GM19351 (cell line): Measurements from ENCODE around the gene CSTA.

Experiments used
- ATAC-seq: cut with Tn5 transposase; IDR thresholded peaks from one replicate; pipeline ENCODE4 v1.9.1; 2021; ENCODE audit warnings: mild to moderate bottlenecking, moderate library complexity; ENCODE audit not compliant: unreplicated experiment

The CSTA gene

GRCh38 chr3:122366379-122366749, 41.3 kb downstream of the CSTA start:
- no peak for ATAC-seq

- no peak for ATAC-seq
Observed at GRCh38 chr3:122374034-122374433, 49.0 kb downstream of the CSTA start.

- ATAC-seq = no peak
Observed at GRCh38 chr3:122377975-122378374, 52.9 kb downstream of the CSTA start.

- ATAC-seq = peak; percentile 39
Observed at GRCh38 chr3:122382888-122383666, 58.0 kb downstream of the CSTA start, which contains the start of gene MIX23. MIX23 (minus strand) TSS chr3:122383231; CDS start chr3:122383224, 7 bp downstream.

GRCh38 chr3:122383771-122384697, 59.0 kb downstream of the CSTA start, which contains the start of gene FAM162A:
FAM162A (plus strand) TSS chr3:122384182; CDS start chr3:122384266, 84 bp downstream.
- peak; percentile 94 for ATAC-seq

GRCh38 chr3:122387709-122388108, 62.7 kb downstream of the CSTA start:
- ATAC-seq = no peak

GRCh38 chr3:122389197-122389596, 64.1 kb downstream of the CSTA start:
- ATAC-seq = no peak

- ATAC-seq = no peak
Observed at GRCh38 chr3:122389892-122390291, 64.8 kb downstream of the CSTA start.

- no peak for ATAC-seq
Observed at GRCh38 chr3:122390665-122391064, 65.6 kb downstream of the CSTA start.
